Stimulated activated naive CD8-positive, alpha-beta T cell treated with anti-CD3 and anti-CD28 coated beads, Interleukin-15, amount 100 ng/mL, for 72 hours (primary cell): ENCODE data around the gene GREM2.

ENCODE experiments used
- ATAC-seq: fragments of 150-1000 bp; cut with Tn5 transposase; 2 replicates; pipeline ENCODE4 v1.10.0; 2021; ENCODE audit warnings: mild to moderate bottlenecking, moderate library complexity
- DNase-seq, 2 donors: peaks; one replicate each; pipeline ENCODE4 v3.0.0; 2021 to 2022
- H3K27ac Mint-ChIP-seq, 2 donors: one replicate each; pipeline ENCODE4 v1.8.0; 2022; ENCODE audit warnings: mild to moderate bottlenecking in 2 of 2, mixed read lengths in 2 of 2, moderate library complexity in 2 of 2
- H3K27me3 Mint-ChIP-seq: one replicate; pipeline ENCODE4 v1.8.0; 2022; ENCODE audit warnings: mixed read lengths
- H3K4me1 Mint-ChIP-seq: one replicate; pipeline ENCODE4 v1.8.0; 2022; ENCODE audit warnings: mild to moderate bottlenecking, mixed read lengths
- H3K4me3 Mint-ChIP-seq, 2 donors: one replicate each; pipeline ENCODE4 v1.8.0; 2022; ENCODE audit warnings: mild to moderate bottlenecking in 2 of 2, mixed read lengths in 2 of 2, moderate library complexity in 1 of 2
- H3K9me3 Mint-ChIP-seq, 2 donors: one replicate each; pipeline ENCODE4 v1.8.0; 2022; ENCODE audit warnings: mixed read lengths in 2 of 2

Gene GREM2

GRCh38 chr1:240468656-240469055, 143.3 kb downstream of the GREM2 start:
- no peaks in the 10 kb centered on the region for H3K9me3 Mint-ChIP-seq
- no peak overlapping the region for H3K27ac Mint-ChIP-seq
- H3K4me1 Mint-ChIP-seq, result peaks cover 10% of the 10 kb centered on the region
- H3K4me3 Mint-ChIP-seq, result no peak overlapping the region
- H3K27me3 Mint-ChIP-seq, result no peaks in the 10 kb centered on the region
- DNase-seq (no peak), ATAC-seq (no peak)

GRCh38 chr1:240467895-240468294, 144.1 kb downstream of the GREM2 start:
- Mint-ChIP-seq H3K9me3 (no peaks in the 10 kb centered on the region), H3K4me3 (no peak overlapping the region), H3K27me3 (no peaks in the 10 kb centered on the region), H3K4me1 (peaks cover 10% of the 10 kb centered on the region), H3K27ac (no peak overlapping the region)
- ATAC-seq (no peak), DNase-seq (no peak)

- H3K27me3 Mint-ChIP-seq, result no peaks in the 10 kb centered on the region
Measured at GRCh38 chr1:240466509-240466908, 145.4 kb downstream of the GREM2 start.

DNA sequence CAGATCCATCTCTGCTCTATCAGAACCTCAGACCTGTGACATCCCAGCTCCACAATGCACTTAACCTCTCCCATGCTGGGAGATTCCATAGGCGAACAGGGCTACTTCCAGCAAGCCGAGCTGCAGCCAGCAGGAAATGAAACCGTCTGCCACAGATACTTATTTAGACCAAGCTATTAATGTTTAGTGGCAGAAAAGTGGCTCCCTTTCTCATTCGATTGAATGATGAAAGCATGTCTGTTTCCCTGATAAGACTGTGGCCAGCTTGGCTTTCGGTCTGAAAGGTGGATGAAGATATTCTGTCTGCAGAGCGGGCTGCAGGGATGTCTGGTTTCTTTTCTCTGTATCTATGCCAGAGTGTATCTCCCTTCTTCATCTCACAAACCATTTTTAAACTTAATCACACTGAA, 146.4 kb downstream of the GREM2 start:
- Mint-ChIP-seq H3K27me3 (no peaks in the 10 kb centered on the region), H3K27ac (no peak overlapping the region)

More at GRCh38 chr1:240466509-240466908, 145.4 kb downstream of the GREM2 start:
- no peaks in the 10 kb centered on the region for H3K9me3 Mint-ChIP-seq
- H3K4me3 Mint-ChIP-seq, result no peak overlapping the region
- ATAC-seq (no peak), DNase-seq (no peak)
- H3K27ac Mint-ChIP-seq, result no peak overlapping the region
- peaks cover 10% of the 10 kb centered on the region for H3K4me1 Mint-ChIP-seq

GRCh38 chr1:240464099-240464498, 147.9 kb downstream of the GREM2 start:
- Mint-ChIP-seq H3K27ac (no peak overlapping the region), H3K4me1 (peaks cover 10% of the 10 kb centered on the region), H3K4me3 (no peak overlapping the region), H3K9me3 (no peaks in the 10 kb centered on the region), H3K27me3 (no peaks in the 10 kb centered on the region)
- ATAC-seq (no peak), DNase-seq (no peak)

More for the DNA sequence above, 146.4 kb downstream of the GREM2 start:
- Mint-ChIP-seq H3K4me1 (peaks cover 10% of the 10 kb centered on the region), H3K4me3 (no peak overlapping the region), H3K9me3 (no peaks in the 10 kb centered on the region)
- no peak for DNase-seq
- ATAC-seq, result no peak

DNA sequence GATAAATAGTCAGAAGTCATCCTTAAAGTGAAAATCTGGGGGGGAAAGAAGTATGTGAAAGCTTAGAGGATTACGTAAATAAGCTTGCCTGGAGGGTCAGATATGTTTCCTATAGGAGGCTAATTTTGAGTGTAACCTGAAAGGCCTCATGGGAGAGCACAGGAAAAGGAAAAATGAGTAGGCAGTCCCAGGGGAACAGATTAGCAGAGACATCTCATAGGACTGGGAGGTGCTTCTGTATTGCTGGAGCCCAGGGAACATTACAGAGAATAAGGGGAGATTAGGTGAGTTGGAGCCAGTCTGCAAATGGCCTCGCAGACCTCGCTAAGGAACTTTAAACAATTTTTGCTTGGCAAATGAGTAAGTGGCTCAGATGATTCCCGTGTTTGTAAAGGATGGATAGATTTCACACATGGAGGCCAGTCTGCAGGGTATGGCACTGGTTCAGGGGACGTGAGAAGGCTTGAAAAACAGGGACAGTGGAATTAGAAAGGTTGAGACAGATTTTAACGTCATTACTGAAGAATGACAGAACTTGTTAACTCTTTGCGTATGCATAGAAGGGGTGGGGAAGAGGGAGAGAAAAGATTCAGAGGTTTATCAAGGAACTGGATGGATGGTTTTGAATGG, 149.1 kb downstream of the GREM2 start:
- DNase-seq (no peak), ATAC-seq (no peak)
- H3K27ac Mint-ChIP-seq, result peak overlapping the region in 1 of 2 donors; percentile 66
- peaks cover 10% of the 10 kb centered on the region for H3K4me1 Mint-ChIP-seq
- H3K27me3 Mint-ChIP-seq, result no peaks in the 10 kb centered on the region
- no peak overlapping the region for H3K4me3 Mint-ChIP-seq
- H3K9me3 Mint-ChIP-seq, result no peaks in the 10 kb centered on the region

- Mint-ChIP-seq H3K4me1 (peaks cover 10% of the 10 kb centered on the region), H3K9me3 (no peaks in the 10 kb centered on the region), H3K4me3 (no peak overlapping the region), H3K27ac (no peak overlapping the region), H3K27me3 (no peaks in the 10 kb centered on the region)
- DNase-seq, result no peak
- ATAC-seq, result no peak
Measured at GRCh38 chr1:240462277-240462676, 149.7 kb downstream of the GREM2 start.

DNA sequence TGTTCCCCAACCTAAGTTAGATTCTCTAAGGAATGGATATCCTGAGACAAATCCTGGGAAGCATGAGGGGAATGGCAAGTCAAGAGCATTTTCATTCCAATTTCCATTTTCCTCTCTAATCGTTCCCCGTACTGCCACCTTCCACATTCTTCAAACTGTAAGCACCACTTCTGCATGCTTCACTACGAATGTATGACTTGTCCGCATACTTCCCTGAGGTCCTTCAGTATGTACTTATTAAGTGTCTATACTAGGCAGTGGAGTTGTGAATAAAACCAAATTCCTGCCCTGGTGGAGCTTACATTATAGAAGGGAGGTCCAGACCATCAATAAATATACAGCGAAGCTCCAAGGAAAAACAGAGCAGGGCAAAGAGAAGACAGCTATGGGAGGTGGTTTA, 154.8 kb downstream of the GREM2 start:
- Mint-ChIP-seq H3K4me1 (no peaks in the 10 kb centered on the region), H3K27me3 (no peaks in the 10 kb centered on the region), H3K4me3 (no peak overlapping the region), H3K27ac (no peak overlapping the region), H3K9me3 (no peaks in the 10 kb centered on the region)
- DNase-seq (no peak), ATAC-seq (no peak)

GRCh38 chr1:240455228-240455821, 156.6 kb downstream of the GREM2 start:
- ATAC-seq (peak; percentile 61), DNase-seq (no peak)
- no peaks in the 10 kb centered on the region for H3K4me1 Mint-ChIP-seq
- H3K9me3 Mint-ChIP-seq, result no peaks in the 10 kb centered on the region
- H3K27me3 Mint-ChIP-seq, result no peaks in the 10 kb centered on the region
- H3K27ac Mint-ChIP-seq, result no peak overlapping the region
- no peak overlapping the region for H3K4me3 Mint-ChIP-seq

GRCh38 chr1:240445369-240445768, 166.6 kb downstream of the GREM2 start:
- DNase-seq (no peak), ATAC-seq (no peak)
- Mint-ChIP-seq H3K4me3 (no peak overlapping the region), H3K9me3 (no peaks in the 10 kb centered on the region), H3K27ac (no peak overlapping the region), H3K4me1 (no peaks in the 10 kb centered on the region), H3K27me3 (no peaks in the 10 kb centered on the region)

GRCh38 chr1:240441669-240442068, 170.3 kb downstream of the GREM2 start:
- DNase-seq, result no peak
- H3K4me3 Mint-ChIP-seq, result no peak overlapping the region
- ATAC-seq, result no peak
- no peak overlapping the region for H3K27ac Mint-ChIP-seq
- H3K4me1 Mint-ChIP-seq, result no peaks in the 10 kb centered on the region
- no peaks in the 10 kb centered on the region for H3K9me3 Mint-ChIP-seq
- no peaks in the 10 kb centered on the region for H3K27me3 Mint-ChIP-seq
